Transverse colon (tissue), 4 donors: ENCODE results near the gene LATS2. TPM values are rescaled to one million over a fixed set of nuclear protein-coding genes. Genes with fewer than 3 reads are reported as not detected.
A peak's percentile ranks its signal among the peaks of the same experiment; 100 is the strongest.

ENCODE experiments used
- DNase-seq: peaks from one replicate; pipeline ENCODE4 v3.0.0-alpha.2; 2019
- H3K27ac ChIP-seq, 4 donors: fragments of 200-600 bp; sonication (generic); 2 replicates each; pipeline ENCODE4 v1.5.1; 2016 to 2018; ENCODE audit warnings: inconsistent platforms in 4 of 4
- H3K27me3 ChIP-seq: fragments of 200-600 bp; sonication (generic); 2 replicates; pipeline ENCODE4 v1.5.1; 2017; ENCODE audit warnings: inconsistent platforms
- H3K36me3 ChIP-seq, 4 donors: fragments of 200-600 bp; sonication (generic); 2 replicates each; pipeline ENCODE4 v1.5.1; 2017 to 2019; ENCODE audit warnings: inconsistent platforms in 4 of 4
- H3K4me1 ChIP-seq, 4 donors: fragments of 200-600 bp; sonication (generic); 2 replicates each; pipeline ENCODE4 v1.5.1; 2017 to 2020; ENCODE audit warnings: inconsistent platforms in 4 of 4
- H3K4me3 ChIP-seq, 4 donors: fragments of 200-600 bp; sonication (generic); 1 replicate in 1 of 4; 2 replicates in 3 of 4; pipeline versions ENCODE4 v1.5.1 to v1.6.1; 2017 to 2019; ENCODE audit warnings: inconsistent platforms in 4 of 4
- H3K9me3 ChIP-seq, 2 donors: fragments of 200-600 bp; sonication (generic); 2 replicates each; pipeline ENCODE4 v1.5.1; 2017 to 2019; ENCODE audit warnings: inconsistent platforms in 2 of 2
- EP300 ChIP-seq: sonication (generic); formaldehyde crosslinking; IDR thresholded peaks from one replicate; pipeline ENCODE4 v1.6.1; 2017; ENCODE audit warnings: antibody characterized with exemption, low read depth
- POLR2A ChIP-seq: fragments of 450-650 bp; IDR thresholded peaks from one replicate; pipeline ENCODE4 v1.6.1; 2016; ENCODE audit warnings: antibody characterized with exemption, mild to moderate bottlenecking, moderate library complexity
- POLR2AphosphoS5 ChIP-seq, 3 donors: sonication (generic); formaldehyde crosslinking; IDR thresholded peaks; one replicate each; pipeline ENCODE4 v1.6.1; 2016; ENCODE audit warnings: antibody characterized with exemption in 3 of 3
- WGBS, 2 donors: methylation state at CpG; one replicate each; pipeline ENCODE4 v1.1.5; 2018; ENCODE audit warnings: low coverage in 1 of 2; 5-methylcytosine and 5-hydroxymethylcytosine counted together
- in situ Hi-C, 4 donors: fragments of 200-750 bp; cut with MboI; loops; one replicate each; pipeline versions ENCODE4 v1.15.0 to v1.15.1; 2017; ENCODE audit warnings: low sequenced_read_pairs in 3 of 4, low pct_ligation_motif_present in 1 of 4, low pct_unique_long_range_greater_than_20kb in 1 of 4
- intact Hi-C: fragments of 100-400 bp; cut with DNase I; formaldehyde crosslinking; loops from one replicate; pipeline ENCODE4 v1.15.1; 2023; ENCODE audit warnings: low total_unique reads
- total RNA-seq, 4 donors: library from RNA; depleted of rRNA; stranded (reverse); fragments of >200 nt; gene quantifications; one replicate each; pipeline ENCODE4 v1.1.0, GENCODE V29; 2016
- TF ChIP-seq, protein P1 (sequence below), 5 experiments: fragments of 200-600 bp in 3 of 5; fragments of 450-650 bp in 2 of 5; sonication (generic) in 3 of 5; IDR thresholded peaks; 1 replicate in 2 of 5; 2 replicates in 3 of 5; pipeline ENCODE4 v1.5.1; 2016 to 2017; ENCODE audit warnings: antibody characterized with exemption in 5 of 5, inconsistent platforms in 3 of 5, mild to moderate bottlenecking in 2 of 5, moderate library complexity in 1 of 5

LATS2 gene
- total RNA-seq, 4 donors from 2014 or later, result 8.9 to 15.7 (median 12.5) TPM

DNA sequence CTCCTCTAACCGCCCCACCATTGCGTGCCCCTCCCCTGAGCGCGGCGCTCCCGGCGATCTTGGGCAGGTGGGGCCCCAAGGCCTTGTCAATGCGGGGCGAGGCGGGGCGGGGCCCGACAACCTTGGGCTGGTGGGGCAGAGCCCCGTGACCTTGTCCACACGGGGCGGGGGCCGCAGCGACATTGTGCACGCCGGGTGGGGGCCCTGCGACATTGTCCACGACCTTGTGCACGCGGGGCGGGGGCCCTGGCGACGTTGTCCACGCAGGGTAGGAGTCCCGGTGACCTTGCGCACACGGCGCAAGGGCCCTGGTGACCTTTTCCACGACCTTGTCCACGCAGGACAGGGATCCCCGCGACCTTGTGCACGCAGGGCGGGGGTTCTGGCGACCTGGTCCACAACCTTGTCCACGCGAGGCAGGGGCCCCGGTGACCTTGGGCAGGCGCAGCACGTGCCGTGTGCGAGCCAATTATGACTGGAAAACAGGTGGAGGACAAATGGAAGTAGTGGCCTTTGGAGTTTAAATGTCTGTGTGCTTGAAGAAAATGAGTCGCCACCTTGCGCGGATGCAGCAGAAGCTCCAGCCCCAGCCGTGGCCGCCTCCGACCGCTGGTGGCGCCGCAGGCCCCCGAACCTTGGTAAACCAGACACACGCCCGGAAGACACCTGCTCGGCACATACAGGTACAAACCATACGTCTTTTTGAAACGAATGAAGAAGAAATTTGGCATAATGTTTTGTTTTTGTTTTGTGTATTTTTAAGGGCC lies 62.6 kb downstream of the LATS2 start:
- Histone ChIP-seq H3K27ac (peak overlapping the region in 1 of 4 donors; percentile 27), H3K4me3 (no peak overlapping the region), H3K27me3 (no peaks in the 10 kb centered on the region), H3K9me3 (no peaks in the 10 kb centered on the region), H3K4me1 (peaks cover 0 to 13% (median 3%) of the 10 kb centered on the region in 4 donors), H3K36me3 (no peaks in the 10 kb centered on the region)
- intact Hi-C loops (no loop called here), in situ Hi-C loops (no loop called here)
- TF ChIP-seq EP300 (no peak), POLR2AphosphoS5 (IDR thresholded peaks at IDR 0.05) (no peak), POLR2A (no peak)
- TF ChIP-seq, protein P1, sequence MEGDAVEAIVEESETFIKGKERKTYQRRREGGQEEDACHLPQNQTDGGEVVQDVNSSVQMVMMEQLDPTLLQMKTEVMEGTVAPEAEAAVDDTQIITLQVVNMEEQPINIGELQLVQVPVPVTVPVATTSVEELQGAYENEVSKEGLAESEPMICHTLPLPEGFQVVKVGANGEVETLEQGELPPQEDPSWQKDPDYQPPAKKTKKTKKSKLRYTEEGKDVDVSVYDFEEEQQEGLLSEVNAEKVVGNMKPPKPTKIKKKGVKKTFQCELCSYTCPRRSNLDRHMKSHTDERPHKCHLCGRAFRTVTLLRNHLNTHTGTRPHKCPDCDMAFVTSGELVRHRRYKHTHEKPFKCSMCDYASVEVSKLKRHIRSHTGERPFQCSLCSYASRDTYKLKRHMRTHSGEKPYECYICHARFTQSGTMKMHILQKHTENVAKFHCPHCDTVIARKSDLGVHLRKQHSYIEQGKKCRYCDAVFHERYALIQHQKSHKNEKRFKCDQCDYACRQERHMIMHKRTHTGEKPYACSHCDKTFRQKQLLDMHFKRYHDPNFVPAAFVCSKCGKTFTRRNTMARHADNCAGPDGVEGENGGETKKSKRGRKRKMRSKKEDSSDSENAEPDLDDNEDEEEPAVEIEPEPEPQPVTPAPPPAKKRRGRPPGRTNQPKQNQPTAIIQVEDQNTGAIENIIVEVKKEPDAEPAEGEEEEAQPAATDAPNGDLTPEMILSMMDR (IDR thresholded peaks at IDR 0.05), result no peak
- no peak for DNase-seq
- WGBS, 2 donors, result 96% methylated on average over 15 to 50 of the region's 60 CpGs

DNA sequence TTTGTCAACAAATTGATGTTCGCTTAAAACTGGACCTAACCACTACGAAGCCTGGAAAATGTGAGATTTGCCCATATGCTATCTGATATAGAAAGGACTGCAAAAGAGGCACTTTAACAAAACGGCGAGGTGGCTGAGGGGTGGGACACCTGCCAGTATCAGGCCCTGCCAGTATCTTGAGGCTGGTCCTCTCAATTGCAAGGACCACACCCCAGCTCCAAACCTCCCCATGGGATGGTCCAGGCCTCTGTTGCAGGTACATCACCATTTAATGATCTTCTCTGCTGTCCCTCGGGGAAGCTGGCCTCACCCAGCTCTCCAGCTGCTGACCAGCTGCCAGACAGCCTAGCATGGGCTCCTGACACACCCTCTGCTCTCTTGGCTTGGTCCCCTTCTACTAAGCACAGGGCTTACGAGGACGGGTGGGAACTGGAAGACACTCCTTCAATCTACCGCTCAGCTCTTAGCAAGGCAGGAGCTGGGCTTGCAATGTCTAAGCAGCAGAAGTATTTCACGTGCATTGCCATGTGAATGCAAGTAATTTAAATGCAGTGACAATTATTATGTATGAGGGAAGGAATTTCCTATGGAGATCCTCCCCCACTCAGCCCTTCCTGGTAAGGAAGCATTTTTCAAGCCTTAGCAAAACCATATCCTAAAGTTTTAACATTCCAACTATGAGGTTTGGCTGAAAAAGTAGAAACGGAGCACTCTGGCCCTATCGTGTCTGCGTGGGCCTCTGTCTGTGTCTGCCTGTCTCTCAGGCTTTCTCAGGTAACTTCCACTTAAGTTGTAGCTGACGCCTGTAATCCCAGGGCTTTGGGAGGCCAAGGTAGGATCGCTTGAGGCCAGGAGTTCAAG lies 63.9 kb downstream of the LATS2 start:
- peak overlapping the region in 3 of 4 donors; percentile 7 to 27 (median 9) for H3K27ac ChIP-seq
- no peak for TF ChIP-seq POLR2AphosphoS5 (IDR thresholded peaks at IDR 0.05)
- H3K4me3 ChIP-seq, result no peak overlapping the region
- H3K9me3 ChIP-seq, result no peaks in the 10 kb centered on the region
- in situ Hi-C loops, result no loop called here
- H3K27me3 ChIP-seq, result no peaks in the 10 kb centered on the region
- WGBS, 2 donors, result 60 to 79% methylated on average over 6 to 14 of the region's 14 CpGs
- intact Hi-C loops, result no loop called here
- H3K36me3 ChIP-seq, result no peaks in the 10 kb centered on the region
- H3K4me1 ChIP-seq, result peaks cover 0 to 13% (median 3%) of the 10 kb centered on the region in 4 donors
- DNase-seq, result no peak

DNA sequence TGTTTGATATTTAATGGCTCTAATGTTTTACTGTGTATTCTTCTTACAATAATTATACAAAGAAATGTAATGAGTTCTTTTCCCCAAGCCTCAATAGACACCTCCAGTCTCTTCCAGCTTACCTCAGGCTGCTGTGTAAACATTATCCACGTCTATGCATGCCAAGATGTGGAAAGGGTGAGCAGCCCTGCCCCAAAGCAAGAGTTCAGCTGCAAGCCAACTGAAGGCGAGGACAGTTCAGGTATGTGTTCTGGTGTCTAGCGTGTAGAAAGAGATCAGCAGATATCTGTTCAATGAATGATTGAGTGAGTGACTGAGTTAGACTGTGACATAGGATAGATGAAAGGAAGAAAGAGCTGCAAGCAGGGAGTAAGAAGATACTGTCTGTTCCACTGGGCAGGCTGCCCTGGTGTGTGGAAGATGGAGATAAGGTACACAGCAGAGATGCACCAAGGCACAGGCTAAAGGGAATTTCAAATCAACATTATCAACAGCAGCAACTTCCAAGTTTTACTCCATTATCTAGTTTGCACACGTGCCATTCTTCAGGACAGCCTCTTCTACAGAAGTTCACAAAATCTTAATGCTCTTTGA lies 66.0 kb downstream of the LATS2 start:
- Histone ChIP-seq H3K27ac (no peak overlapping the region), H3K27me3 (no peaks in the 10 kb centered on the region), H3K4me1 (peaks cover 0 to 13% (median 3%) of the 10 kb centered on the region in 4 donors), H3K4me3 (no peak overlapping the region), H3K36me3 (no peaks in the 10 kb centered on the region), H3K9me3 (no peaks in the 10 kb centered on the region)
- no peak for TF ChIP-seq POLR2A
- TF ChIP-seq, protein P1 (IDR thresholded peaks at IDR 0.05), result no peak
- TF ChIP-seq EP300, result no peak
- TF ChIP-seq POLR2AphosphoS5 (IDR thresholded peaks at IDR 0.05), result no peak
- DNase-seq, result no peak
- 59 to 63% methylated on average over 2 to 4 of the region's 4 CpGs for WGBS, 2 donors
- in situ Hi-C loops (no loop called here), intact Hi-C loops (no loop called here)

DNA sequence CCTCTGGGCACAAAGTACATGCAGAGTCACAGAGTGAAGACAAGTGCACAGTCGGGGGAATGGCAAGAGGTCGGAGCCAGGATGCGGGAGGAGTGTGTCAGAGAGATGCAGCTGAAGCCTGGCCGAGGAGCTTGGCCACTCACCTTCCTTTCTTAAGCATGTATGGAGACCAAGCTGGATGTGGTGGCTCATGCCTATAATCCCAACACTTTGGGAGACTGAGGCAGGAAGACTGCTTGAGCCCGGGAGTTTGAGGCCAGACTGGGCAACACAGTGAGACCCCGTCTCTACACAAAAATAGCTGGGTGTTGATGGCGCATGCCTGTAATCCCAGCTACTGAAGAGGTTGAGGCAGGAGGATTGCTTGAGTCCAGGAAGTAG lies 67.0 kb downstream of the LATS2 start:
- TF ChIP-seq POLR2A (no peak), EP300 (no peak), POLR2AphosphoS5 (IDR thresholded peaks at IDR 0.05) (no peak)
- TF ChIP-seq, protein P1 (IDR thresholded peaks at IDR 0.05), result no peak
- Histone ChIP-seq H3K36me3 (no peaks in the 10 kb centered on the region), H3K4me1 (peaks cover 0 to 13% (median 3%) of the 10 kb centered on the region in 4 donors), H3K27ac (no peak overlapping the region), H3K27me3 (no peaks in the 10 kb centered on the region), H3K9me3 (no peaks in the 10 kb centered on the region), H3K4me3 (no peak overlapping the region)
- WGBS, 2 donors, result 94 to 98% methylated on average over 6 to 7 of the region's 7 CpGs
- no peak for DNase-seq
- intact Hi-C loops (no loop called here), in situ Hi-C loops (no loop called here)
